Spleen (tissue), 11 donors: Measurements from ENCODE around the gene ESRRB. TPM values are rescaled to one million over a fixed set of nuclear protein-coding genes. Genes with fewer than 3 reads are reported as not detected.

ENCODE experiments used
- DNase-seq: peaks from one replicate; pipeline ENCODE4 v3.0.0-alpha.2; 2020
- H3K27ac ChIP-seq, 8 donors: fragments of 200-600 bp; sonication (generic) in 7 of 8; 1 replicate in 4 of 8; 2 replicates in 4 of 8; pipeline versions ENCODE4 v1.5.0 to v1.8.0; 2016 to 2021; ENCODE audit warnings: inconsistent platforms in 4 of 8, mild to moderate bottlenecking in 4 of 8, moderate library complexity in 1 of 8
- H3K27me3 ChIP-seq, 7 donors: fragments of 200-600 bp; sonication (generic) in 6 of 7; replicated peaks in 1 of 7; 1 replicate in 4 of 7; 2 replicates in 3 of 7; pipeline versions ENCODE4 v1.5.0 to v1.8.0; 2016 to 2021; ENCODE audit warnings: inconsistent platforms in 3 of 7, mild to moderate bottlenecking in 1 of 7
- H3K36me3 ChIP-seq, 6 donors: fragments of 200-600 bp; sonication (generic) in 5 of 6; 1 replicate in 4 of 6; 2 replicates in 2 of 6; pipeline versions ENCODE4 v1.5.0 to v1.8.0; 2016 to 2021; ENCODE audit warnings: inconsistent platforms in 2 of 6
- H3K4me1 ChIP-seq, 6 donors: fragments of 200-600 bp; sonication (generic) in 5 of 6; 1 replicate in 3 of 6; 2 replicates in 3 of 6; pipeline versions ENCODE4 v1.5.0 to v1.8.0; 2016 to 2021; ENCODE audit warnings: inconsistent platforms in 3 of 6
- H3K4me3 ChIP-seq, 8 donors: fragments of 200-600 bp; sonication (generic) in 7 of 8; 1 replicate in 4 of 8; 2 replicates in 4 of 8; pipeline versions ENCODE4 v1.5.0 to v1.8.0; 2016 to 2021; ENCODE audit warnings: inconsistent platforms in 4 of 8, mild to moderate bottlenecking in 4 of 8, moderate library complexity in 2 of 8
- H3K9me3 ChIP-seq, 8 donors: fragments of 200-600 bp; sonication (generic) in 7 of 8; 1 replicate in 4 of 8; 2 replicates in 4 of 8; pipeline versions ENCODE4 v1.5.0 to v1.8.0; 2016 to 2021; ENCODE audit warnings: inconsistent platforms in 4 of 8
- POLR2A ChIP-seq, 3 donors: fragments of 450-650 bp; IDR thresholded peaks; one replicate each; pipeline ENCODE4 v1.5.1; 2017; ENCODE audit warnings: antibody characterized with exemption in 3 of 3, mild to moderate bottlenecking in 1 of 3
- POLR2AphosphoS5 ChIP-seq, 3 donors: sonication (generic); formaldehyde crosslinking; IDR thresholded peaks; one replicate each; pipeline ENCODE4 v1.5.1; 2017; ENCODE audit warnings: antibody characterized with exemption in 3 of 3
- WGBS, 5 donors: extraction: QIAGEN DNeasy Blood & Tissue Kit in 3 of 5; methylation state at CpG; one replicate each; pipeline versions ENCODE4 v1.1.5 to v1.1.7; 2013 to 2018; 5-methylcytosine and 5-hydroxymethylcytosine counted together
- intact Hi-C: fragments of 100-400 bp; cut with DNase I; formaldehyde crosslinking; loops from one replicate; pipeline ENCODE4 v1.15.0; 2023; ENCODE audit warnings: low total_unique reads
- polyA plus RNA-seq, 3 donors: library from polyadenylated mRNA; stranded (reverse); fragments of 200-250 nt; gene quantifications; one replicate each; pipeline ENCODE4 v1.2.1, GENCODE V29; 2013
- total RNA-seq, 7 donors: library from RNA; depleted of rRNA in 3 of 7; stranded (reverse); fragments of >200 nt in 3 of 7; fragmentation: NEBNext Ultra II Directional in 4 of 7; extraction: Animal tissue kit (Norgen Biotek cat#: 25700) in 4 of 7; gene quantifications; one replicate each; pipeline versions ENCODE4 v1.1.0 to v1.2.1, GENCODE V29; 2016 to 2021
- TF ChIP-seq, protein P1 (sequence below), 11 experiments: fragments of 200-600 bp in 7 of 11; fragments of 450-650 bp in 4 of 11; sonication (generic) in 4 of 11; IDR thresholded peaks in 8 of 11; conservative IDR thresholded peaks in 3 of 11; 1 replicate in 7 of 11; 2 replicates in 4 of 11; pipeline versions ENCODE4 v1.4.0 to v1.8.0; 2016 to 2021; ENCODE audit warnings: antibody characterized with exemption in 11 of 11, inconsistent platforms in 4 of 11, mild to moderate bottlenecking in 1 of 11
- donor health status: healthy with polysubstance abuse.
- donor health status: DM: no; HTN: no; CAD: no; lungs with moderate emphysema.
- donor health status: DM: no; HTN: no; CAD: no.
- donor health status: Bipolar disorder and iron deficiency.
- donor health status: healthy.
- donor health status: DM: no; HTN: no; CAD: no.
- donor health status: DM: yes; HTN: yes; CAD: no.

Gene ESRRB
- total and polyA plus RNA-seq, 10 donors = 0.10 to 1.1 (median 0.72) TPM; not detected in 1

DNA sequence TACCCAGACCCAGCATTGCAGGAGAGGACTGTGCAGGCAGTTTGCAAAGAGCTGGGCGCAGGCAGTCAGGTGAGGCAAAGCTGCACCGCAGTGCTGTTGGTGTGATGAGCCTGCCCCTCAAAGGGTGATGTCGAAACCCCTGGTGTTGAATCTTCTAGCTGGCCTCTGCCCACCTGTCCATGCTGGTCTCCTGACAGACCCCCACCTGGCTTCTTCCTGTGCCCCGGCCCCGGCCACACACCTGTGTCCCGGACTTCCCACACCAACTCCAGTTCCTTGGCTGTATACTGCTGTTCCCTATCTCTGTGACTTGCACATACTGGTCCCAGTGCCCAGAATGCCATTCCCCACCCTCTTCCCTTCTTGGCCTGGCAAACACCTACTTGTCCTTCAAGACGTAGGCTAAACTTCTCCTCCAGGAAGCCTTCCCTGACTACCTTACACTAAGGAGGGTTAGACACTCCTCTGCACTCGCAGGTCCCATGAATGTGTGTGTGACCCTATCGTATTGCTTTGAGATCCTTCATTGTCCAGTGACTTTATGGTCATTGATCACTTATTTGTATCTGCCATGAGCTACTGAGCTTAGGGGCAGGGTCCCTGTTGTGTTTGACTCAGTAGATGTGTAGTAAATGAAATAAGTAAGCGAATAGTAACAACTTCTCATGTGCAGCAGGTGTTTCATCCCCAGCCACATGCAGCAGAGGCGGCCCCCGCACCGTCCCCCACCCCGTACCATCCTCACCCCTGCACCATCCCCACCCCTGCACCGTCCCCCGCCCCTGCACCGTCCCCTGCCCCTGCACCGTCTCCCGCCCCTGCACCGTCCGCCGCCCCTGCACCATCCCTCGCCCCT is 37.4 kb downstream of the ESRRB start:
- no peak overlapping the region for H3K27ac ChIP-seq
- H3K9me3 ChIP-seq = no peaks in the 10 kb centered on the region
- H3K4me3 ChIP-seq = no peak overlapping the region
- H3K4me1 ChIP-seq = no peaks in the 10 kb centered on the region
- no peak for DNase-seq
- intact Hi-C loops = no loop called here
- 39 to 67% (median 49%) methylated on average over 13 to 21 of the region's 23 CpGs for WGBS, 5 donors
- no peak for TF ChIP-seq POLR2AphosphoS5 (IDR thresholded peaks at IDR 0.05)
- no peak for TF ChIP-seq POLR2A (IDR thresholded peaks at IDR 0.05)
- TF ChIP-seq, protein P1, sequence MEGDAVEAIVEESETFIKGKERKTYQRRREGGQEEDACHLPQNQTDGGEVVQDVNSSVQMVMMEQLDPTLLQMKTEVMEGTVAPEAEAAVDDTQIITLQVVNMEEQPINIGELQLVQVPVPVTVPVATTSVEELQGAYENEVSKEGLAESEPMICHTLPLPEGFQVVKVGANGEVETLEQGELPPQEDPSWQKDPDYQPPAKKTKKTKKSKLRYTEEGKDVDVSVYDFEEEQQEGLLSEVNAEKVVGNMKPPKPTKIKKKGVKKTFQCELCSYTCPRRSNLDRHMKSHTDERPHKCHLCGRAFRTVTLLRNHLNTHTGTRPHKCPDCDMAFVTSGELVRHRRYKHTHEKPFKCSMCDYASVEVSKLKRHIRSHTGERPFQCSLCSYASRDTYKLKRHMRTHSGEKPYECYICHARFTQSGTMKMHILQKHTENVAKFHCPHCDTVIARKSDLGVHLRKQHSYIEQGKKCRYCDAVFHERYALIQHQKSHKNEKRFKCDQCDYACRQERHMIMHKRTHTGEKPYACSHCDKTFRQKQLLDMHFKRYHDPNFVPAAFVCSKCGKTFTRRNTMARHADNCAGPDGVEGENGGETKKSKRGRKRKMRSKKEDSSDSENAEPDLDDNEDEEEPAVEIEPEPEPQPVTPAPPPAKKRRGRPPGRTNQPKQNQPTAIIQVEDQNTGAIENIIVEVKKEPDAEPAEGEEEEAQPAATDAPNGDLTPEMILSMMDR (IDR thresholded peaks at IDR 0.05 in 8 of 11, conservative IDR thresholded peaks at IDR 0.05 in 3 of 11) = no peak
- H3K36me3 ChIP-seq = no peaks in the 10 kb centered on the region
- H3K27me3 ChIP-seq = peaks cover 0 to 53% (median 7%) of the 10 kb centered on the region in 7 donors

DNA sequence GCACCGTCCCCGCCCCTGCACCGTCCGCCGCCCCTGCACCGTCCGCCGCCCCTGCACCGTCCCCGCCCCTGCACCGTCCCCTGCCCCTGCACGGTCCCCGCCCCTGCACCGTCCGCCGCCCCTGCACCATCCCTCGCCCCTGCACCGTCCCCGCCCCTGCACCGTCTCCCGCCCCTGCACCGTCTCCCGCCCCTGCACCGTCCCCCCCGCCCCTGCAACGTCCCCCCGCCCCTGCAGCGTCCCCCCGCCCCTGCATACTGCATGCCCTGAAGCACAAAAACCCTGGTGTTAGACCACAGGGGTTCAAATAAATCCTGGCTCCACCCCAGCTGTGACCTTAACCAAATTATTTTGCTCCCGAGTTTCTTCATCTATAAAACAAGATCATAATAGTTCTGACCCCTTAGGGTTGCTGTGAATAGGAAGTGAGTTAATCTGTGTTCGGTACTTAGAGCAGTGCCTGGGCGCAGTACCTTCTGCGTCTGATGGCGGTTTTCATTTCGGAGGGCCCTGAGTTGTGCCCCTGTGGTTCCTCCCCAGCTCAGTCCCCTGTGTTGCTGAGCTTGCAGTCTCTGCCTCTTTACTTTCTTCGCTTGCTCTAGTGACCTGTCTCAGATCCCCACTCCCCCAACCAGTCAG is 38.1 kb downstream of the ESRRB start:
- Histone ChIP-seq H3K9me3 (no peaks in the 10 kb centered on the region), H3K4me3 (no peak overlapping the region), H3K36me3 (no peaks in the 10 kb centered on the region), H3K27ac (no peak overlapping the region), H3K4me1 (no peaks in the 10 kb centered on the region), H3K27me3 (peaks cover 0 to 53% (median 7%) of the 10 kb centered on the region in 7 donors)
- TF ChIP-seq POLR2AphosphoS5 (IDR thresholded peaks at IDR 0.05) = no peak
- TF ChIP-seq, protein P1 (IDR thresholded peaks at IDR 0.05 in 8 of 11, conservative IDR thresholded peaks at IDR 0.05 in 3 of 11) = no peak
- TF ChIP-seq POLR2A (IDR thresholded peaks at IDR 0.05) = no peak
- 9 to 23% (median 11%) methylated on average over 7 to 36 of the region's 36 CpGs for WGBS, 5 donors
- DNase-seq = no peak
- intact Hi-C loops = no loop called here

DNA sequence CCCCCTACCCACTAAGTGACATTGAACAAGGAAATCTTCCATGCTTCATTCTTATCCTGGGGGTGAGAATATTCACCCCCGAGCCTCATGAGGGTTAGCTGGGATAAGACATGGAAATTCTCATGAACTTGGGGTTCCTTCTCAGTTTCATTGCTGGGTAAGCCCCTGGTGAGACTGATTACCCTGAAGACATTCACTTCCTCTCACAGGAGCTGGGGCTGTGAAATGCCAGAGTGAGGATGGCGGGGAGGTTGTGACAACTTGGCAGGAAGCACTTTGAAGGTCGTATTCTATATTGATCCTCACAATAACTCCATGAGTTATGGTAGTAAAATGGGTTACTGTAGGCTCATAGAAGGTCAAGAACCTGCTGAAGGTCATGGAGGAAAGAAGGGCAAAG is 43.5 kb downstream of the ESRRB start:
- H3K27me3 ChIP-seq = peaks cover 0 to 25% (median 3%) of the 10 kb centered on the region in 7 donors
- TF ChIP-seq, protein P1 (IDR thresholded peaks at IDR 0.05 in 8 of 11, conservative IDR thresholded peaks at IDR 0.05 in 3 of 11) = no peak
- TF ChIP-seq POLR2AphosphoS5 (IDR thresholded peaks at IDR 0.05) (no peak), POLR2A (IDR thresholded peaks at IDR 0.05) (no peak)
- no peaks in the 10 kb centered on the region for H3K36me3 ChIP-seq
- WGBS, 5 donors = 45 to 62% (median 54%) methylated on average over 3 of the region's 3 CpGs
- H3K4me1 ChIP-seq = no peaks in the 10 kb centered on the region
- no peak overlapping the region for H3K4me3 ChIP-seq
- no peak overlapping the region for H3K27ac ChIP-seq
- no peak for DNase-seq
- no peaks in the 10 kb centered on the region for H3K9me3 ChIP-seq
- intact Hi-C loops = no loop called here

DNA sequence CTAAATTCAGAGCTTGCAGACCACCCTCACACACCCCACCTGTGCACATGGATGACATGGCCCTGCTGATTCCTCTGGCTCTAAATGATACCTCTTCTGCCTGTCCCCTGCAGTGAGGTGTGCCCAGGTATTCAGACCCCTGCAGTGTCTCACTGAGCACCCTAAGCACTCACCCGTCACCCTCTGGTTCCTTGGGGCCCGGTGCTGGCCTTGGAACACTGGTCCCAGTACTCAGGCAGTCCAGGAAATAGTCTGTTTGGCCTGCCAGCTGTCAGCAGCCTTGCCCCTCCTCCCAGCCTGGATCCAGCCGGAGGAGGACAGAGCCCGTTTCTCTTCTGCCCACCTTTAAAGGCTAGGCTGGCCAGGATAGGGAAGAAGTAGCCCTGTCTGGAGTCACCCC is 44.9 kb downstream of the ESRRB start:
- intact Hi-C loops = no loop called here
- DNase-seq = no peak
- Histone ChIP-seq H3K4me1 (no peaks in the 10 kb centered on the region), H3K27me3 (peaks cover 0 to 16% (median 0%) of the 10 kb centered on the region in 7 donors), H3K4me3 (no peak overlapping the region), H3K36me3 (no peaks in the 10 kb centered on the region), H3K9me3 (no peaks in the 10 kb centered on the region), H3K27ac (no peak overlapping the region)
- 65 to 79% (median 76%) methylated on average over 2 to 4 of the region's 4 CpGs for WGBS, 5 donors
- TF ChIP-seq, protein P1 (IDR thresholded peaks at IDR 0.05 in 8 of 11, conservative IDR thresholded peaks at IDR 0.05 in 3 of 11) = no peak
- TF ChIP-seq POLR2AphosphoS5 (IDR thresholded peaks at IDR 0.05) (no peak), POLR2A (IDR thresholded peaks at IDR 0.05) (no peak)
